HepG2 (cell line): Measurements from ENCODE around the gene PKMYT1. TPM values are rescaled to one million over a fixed set of nuclear protein-coding genes. Genes with fewer than 3 reads are reported as not detected.

ENCODE experiments used
- ATAC-seq: fragments of 200-7000 bp; cut with Tn5 transposase; 3 replicates; pipeline ENCODE4 v1.9.1; 2020; ENCODE audit warnings: mild to moderate bottlenecking, moderate library complexity
- BruUV-seq: library from RNA; stranded (reverse); fragments of 400-500 nt; replicated peaks from 2 replicates; lab custom pipeline; 2021; lab: Mats Ljungman, UMichigan
- CTCF ChIA-PET: fragments of 300-600 bp; formaldehyde crosslinking; extraction: SDS; loops from one replicate; lab custom pipeline; 2021; ENCODE audit warnings: low total read pairs, inconsistent platforms, low intra/inter-chr PET ratio; lab: Yijun Ruan, JAX
- POLR2A ChIA-PET: fragments of 350-600 bp; sonication (Branson Sonifier 250); formaldehyde crosslinking; loops from one replicate; lab custom pipeline; 2020; ENCODE audit warnings: antibody characterized with exemption, inconsistent platforms; lab: Yijun Ruan, JAX
- DNase-seq: peaks from one replicate; pipeline ENCODE4 v3.0.0-alpha.2; 2015; ENCODE audit warnings: low spot score
- FAIRE-seq: peaks from 3 replicates; lab custom pipeline; 2011; peaks lifted over from hg19 to GRCh38; lab: Jason Lieb, UNC
- H2AFZ ChIP-seq: one replicate; pipeline ENCODE4 v1.6.1; 2011; ENCODE audit warnings: low read length, inconsistent platforms
- H3K27ac ChIP-seq: fragments of 300-600 bp; 3 replicates; pipeline ENCODE4 v1.8.0; 2011; ENCODE audit warnings: mixed run types, mild to moderate bottlenecking, mixed read lengths, low read length, inconsistent platforms; ENCODE audit not compliant: insufficient read depth; ENCODE audit errors: extremely low read length
- H3K27me3 ChIP-seq, 2 experiments: fragments of 200-600 bp in 1 of 2; 2 replicates in 1 of 2; 3 replicates in 1 of 2; pipeline versions ENCODE4 v1.6.0 to v1.8.0; 2011; ENCODE audit warnings: low read length in 2 of 2, mild to moderate bottlenecking in 2 of 2, moderate library complexity in 2 of 2, inconsistent platforms in 1 of 2; ENCODE audit not compliant: insufficient read depth in 2 of 2, control insufficient read depth in 1 of 2
- H3K36me3 ChIP-seq, 2 experiments: fragments of 200-600 bp in 1 of 2; replicated peaks in 1 of 2; 2 replicates in 1 of 2; 3 replicates in 1 of 2; pipeline versions ENCODE4 v1.5.1 to v1.8.0; 2011; ENCODE audit warnings: low read length in 2 of 2, inconsistent platforms in 1 of 2; ENCODE audit not compliant: insufficient read depth in 2 of 2, control insufficient read depth in 1 of 2
- H3K4me1 ChIP-seq: 2 replicates; pipeline ENCODE4 v1.5.1; 2012; ENCODE audit warnings: low read length, inconsistent platforms; ENCODE audit not compliant: insufficient read depth
- H3K4me2 ChIP-seq: 2 replicates; pipeline ENCODE4 v1.6.0; 2011; ENCODE audit warnings: low read depth, low read length, inconsistent platforms
- H3K4me3 ChIP-seq, 3 experiments: fragments of 200-600 bp in 1 of 3; sonication (generic), shearing (Covaris generic) in 1 of 3; replicated peaks in 1 of 3; 2 replicates each; pipeline ENCODE4 v1.5.1; 2011 to 2016; ENCODE audit warnings: low read length in 3 of 3, inconsistent platforms in 2 of 3, low read depth in 2 of 3, mild to moderate bottlenecking in 2 of 3, control low read depth in 1 of 3, mixed read lengths in 1 of 3; ENCODE audit not compliant: insufficient read depth in 1 of 3
- H3K79me2 ChIP-seq: one replicate; pipeline ENCODE4 v1.6.1; 2011; ENCODE audit warnings: low read length, inconsistent platforms; ENCODE audit not compliant: insufficient read depth
- H3K9ac ChIP-seq: 2 replicates; pipeline ENCODE4 v1.6.0; 2011; ENCODE audit warnings: mild to moderate bottlenecking, low read depth, low read length, inconsistent platforms; ENCODE audit not compliant: insufficient read depth
- H3K9me3 ChIP-seq: 2 replicates; pipeline ENCODE4 v1.5.1; 2012; ENCODE audit warnings: mild to moderate bottlenecking, low read length
- H4K20me1 ChIP-seq: 2 replicates; pipeline ENCODE4 v1.6.0; 2011; ENCODE audit warnings: inconsistent platforms, mild to moderate bottlenecking, low read length, moderate library complexity; ENCODE audit not compliant: insufficient read depth
- BRCA1 ChIP-seq: sonication (generic); formaldehyde crosslinking; IDR thresholded peaks from 2 replicates; pipeline ENCODE4 v1.4.0; 2020; ENCODE audit warnings: missing genetic modification reagents
- ETV6 ChIP-seq: sonication (generic); formaldehyde crosslinking; conservative IDR thresholded peaks from 2 replicates; pipeline ENCODE4 v1.4.0; 2020; ENCODE audit warnings: missing genetic modification reagents
- GZF1 ChIP-seq: sonication (generic); formaldehyde crosslinking; IDR thresholded peaks from 2 replicates; pipeline ENCODE4 v1.5.1; 2020; ENCODE audit warnings: mild to moderate bottlenecking, missing genetic modification reagents
- KAT2B ChIP-seq: fragments of 150-350 bp; IDR thresholded peaks from 2 replicates; pipeline ENCODE4 v1.6.1; 2014; ENCODE audit warnings: low read depth, low read length, borderline replicate concordance
- MEIS2 ChIP-seq: sonication (generic); formaldehyde crosslinking; IDR thresholded peaks from 2 replicates; pipeline ENCODE4 v1.9.0; 2021; ENCODE audit warnings: mild to moderate bottlenecking, missing genetic modification reagents
- TCF7L2 ChIP-seq: IDR thresholded peaks from 2 replicates; pipeline ENCODE4 v1.6.1; 2011; ENCODE audit warnings: mild to moderate bottlenecking, low read depth, low read length, moderate library complexity
- ZNF441 ChIP-seq: sonication (generic); formaldehyde crosslinking; IDR thresholded peaks from 2 replicates; pipeline ENCODE4 v1.7.0; 2021; ENCODE audit warnings: missing genetic modification reagents, borderline replicate concordance
- ZNF652 ChIP-seq: IDR thresholded peaks from 2 replicates; pipeline ENCODE4 v1.6.1; 2016; ENCODE audit warnings: low read depth, borderline replicate concordance
- ZNF768 ChIP-seq: sonication (generic); formaldehyde crosslinking; IDR thresholded peaks from 2 replicates; pipeline ENCODE4 v1.4.0; 2020; ENCODE audit warnings: missing genetic modification reagents
- WGBS: methylation state at CpG from one replicate; pipeline ENCODE4 v1.1.6; 2017; ENCODE audit warnings: low lambda C conversion rate; 5-methylcytosine and 5-hydroxymethylcytosine counted together
- in situ Hi-C: cut with HindIII; loops from 2 replicates; pipeline ENCODE4 v1.10.0; 2017; ENCODE audit warnings: low pct_unique_long_range_greater_than_20kb; ENCODE audit not compliant: extremely low pct_ligation_motif_present
- intact Hi-C: fragments of 100-400 bp; cut with micrococcal nuclease; formaldehyde crosslinking; loops from one replicate; pipeline ENCODE4 v1.10.0; 2022; ENCODE audit not compliant: unreplicated experiment
- polyA plus RNA-seq, 8 experiments: library from polyadenylated mRNA; depleted of rRNA in 3 of 8; stranded (reverse) in 7 of 8; unstranded in 1 of 8; fragments of >200 nt; fragmentation: Illumina TruSeq in 4 of 8; extraction: Trizol in 4 of 8; gene quantifications; 2 replicates each; pipeline versions ENCODE4 v1.2.1 to v1.2.3, GENCODE V29; 2011 to 2016; ENCODE audit warnings: low read depth in 4 of 8, missing spikeins in 1 of 8, mixed read lengths in 1 of 8; ENCODE audit not compliant: insufficient read depth in 1 of 8
- total RNA-seq, 5 experiments: library from RNA; depleted of rRNA; stranded (reverse); fragments of >200 nt; fragmentation: Illumina TruSeq; extraction: Trizol; gene quantifications; 2 replicates each; pipeline ENCODE4 v1.2.3, GENCODE V29; 2016; ENCODE audit warnings: low read depth in 1 of 5
- TF ChIP-seq, protein P1 (sequence below): sonication (generic); formaldehyde crosslinking; IDR thresholded peaks from 2 replicates; pipeline ENCODE4 v1.4.0; 2020; ENCODE audit warnings: missing genetic modification reagents
- TF ChIP-seq, protein P2 (sequence below): sonication (generic); formaldehyde crosslinking; IDR thresholded peaks from 2 replicates; pipeline ENCODE4 v1.5.0; 2020; ENCODE audit warnings: missing genetic modification reagents, mild to moderate bottlenecking, borderline replicate concordance
- TF ChIP-seq, protein P3 (sequence below), 2 experiments: sonication (generic) in 1 of 2; formaldehyde crosslinking in 1 of 2; IDR thresholded peaks; 2 replicates each; pipeline versions ENCODE4 v1.4.0 to v1.6.1; 2018 to 2020; ENCODE audit warnings: missing genetic modification reagents in 2 of 2, borderline replicate concordance in 1 of 2, low read depth in 1 of 2, mild to moderate bottlenecking in 1 of 2, missing biosample characterization in 1 of 2
- TF ChIP-seq, protein P4 (sequence below): IDR thresholded peaks from 2 replicates; pipeline ENCODE4 v1.6.1; 2016; ENCODE audit warnings: low read depth, borderline replicate concordance

The PKMYT1 gene
- total and polyA plus RNA-seq, 2 of the 13 experiments (the other 11 are each of a cell fraction or from before 2014, with no cell fraction given): 7.0 to 27.8 TPM

DNA sequence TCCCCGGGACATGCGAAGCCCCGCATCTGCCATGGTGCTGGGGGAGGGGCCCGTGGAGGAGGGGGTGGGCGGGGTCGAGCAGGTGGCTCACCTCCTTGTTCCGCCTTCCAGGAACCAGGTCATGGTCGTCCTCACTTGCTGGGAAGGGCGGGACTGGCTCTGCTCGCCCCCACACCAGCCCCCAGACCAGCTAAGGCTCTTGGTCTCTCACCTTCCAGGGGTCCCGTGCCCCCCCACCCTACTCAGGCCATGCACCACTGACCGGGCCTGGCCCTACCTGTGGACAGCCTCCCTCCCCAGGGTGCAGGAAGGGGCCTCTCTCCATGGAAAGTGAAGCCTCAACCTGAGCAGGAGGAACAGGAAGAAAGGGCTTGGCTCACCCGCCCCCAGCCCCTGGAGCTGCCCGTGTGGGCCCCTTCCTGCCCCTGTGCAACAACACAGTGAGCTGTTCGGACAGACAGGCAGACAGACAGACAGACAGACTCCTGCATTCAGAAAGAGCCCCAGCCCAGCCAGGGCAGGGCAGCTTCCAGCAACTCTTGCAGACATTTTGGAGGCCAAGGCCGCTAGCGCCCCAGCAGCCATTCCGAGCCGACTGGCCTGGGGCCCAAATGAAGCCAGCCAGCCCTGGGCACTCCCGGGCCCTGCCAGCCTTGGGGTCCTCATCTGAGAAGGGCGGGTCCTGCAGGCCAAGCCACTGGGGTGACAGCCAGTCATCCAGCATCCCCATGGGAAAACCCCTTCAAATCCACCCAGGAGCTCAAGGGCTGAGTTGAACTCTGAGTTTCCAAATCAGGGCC is 24.3 kb downstream of the PKMYT1 start:
- Histone ChIP-seq H3K79me2 (no peaks in the 10 kb centered on the region), H3K36me3 (no peaks in the 10 kb centered on the region), H4K20me1 (no peaks in the 10 kb centered on the region), H3K27me3 (peaks cover 6 to 47% of the 10 kb centered on the region in 2 experiments), H3K27ac (no peak overlapping the region), H3K9ac (no peak overlapping the region), H2AFZ (no peak overlapping the region), H3K4me1 (peaks cover 13% of the 10 kb centered on the region), H3K9me3 (no peaks in the 10 kb centered on the region), H3K4me2 (no peak overlapping the region; the same call in 1 of the 2 replicates), H3K4me3 (no peak overlapping the region; a peak in 1 of 6 replicates)
- TF ChIP-seq ETV6 (CRISPR knock-in tag) (no peak), MEIS2 (no peak)
- TF ChIP-seq, protein P1, sequence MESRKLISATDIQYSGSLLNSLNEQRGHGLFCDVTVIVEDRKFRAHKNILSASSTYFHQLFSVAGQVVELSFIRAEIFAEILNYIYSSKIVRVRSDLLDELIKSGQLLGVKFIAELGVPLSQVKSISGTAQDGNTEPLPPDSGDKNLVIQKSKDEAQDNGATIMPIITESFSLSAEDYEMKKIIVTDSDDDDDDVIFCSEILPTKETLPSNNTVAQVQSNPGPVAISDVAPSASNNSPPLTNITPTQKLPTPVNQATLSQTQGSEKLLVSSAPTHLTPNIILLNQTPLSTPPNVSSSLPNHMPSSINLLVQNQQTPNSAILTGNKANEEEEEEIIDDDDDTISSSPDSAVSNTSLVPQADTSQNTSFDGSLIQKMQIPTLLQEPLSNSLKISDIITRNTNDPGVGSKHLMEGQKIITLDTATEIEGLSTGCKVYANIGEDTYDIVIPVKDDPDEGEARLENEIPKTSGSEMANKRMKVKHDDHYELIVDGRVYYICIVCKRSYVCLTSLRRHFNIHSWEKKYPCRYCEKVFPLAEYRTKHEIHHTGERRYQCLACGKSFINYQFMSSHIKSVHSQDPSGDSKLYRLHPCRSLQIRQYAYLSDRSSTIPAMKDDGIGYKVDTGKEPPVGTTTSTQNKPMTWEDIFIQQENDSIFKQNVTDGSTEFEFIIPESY: peak; percentile 31; the same call in 1 of the 2 replicates
- ATAC-seq: peak; percentile 12; the same call in 1 of the 3 replicates
- in situ Hi-C loops (no loop called here), intact Hi-C loops (no loop called here)
- no peak for DNase-seq
- WGBS: 0% methylated on average over 2 of the region's 21 CpGs
- FAIRE-seq: no peak
- ChIA-PET CTCF (no interaction called here), POLR2A (no interaction called here)
- no TSS peak for BruUV-seq

DNA sequence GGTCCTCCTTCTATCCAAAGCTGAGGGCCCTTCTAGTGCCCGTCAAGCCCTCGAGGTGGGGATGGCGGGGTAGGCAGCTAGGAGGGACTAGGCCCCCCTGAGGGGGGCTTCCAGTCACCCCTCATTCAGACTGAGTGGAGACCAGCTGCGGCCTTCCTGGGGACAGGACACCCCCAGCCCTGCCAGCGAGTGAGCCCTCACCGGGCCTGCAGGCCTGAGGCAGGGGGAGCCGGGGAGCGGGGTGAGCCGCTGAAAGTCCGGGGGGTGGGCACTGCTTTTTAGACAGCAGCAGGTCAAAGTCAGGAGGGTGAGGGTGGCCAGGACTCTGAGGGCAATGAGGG is 24.8 kb downstream of the PKMYT1 start:
- no peak overlapping the region for H3K9ac ChIP-seq
- TF ChIP-seq KAT2B (no peak), ZNF768 (CRISPR knock-in tag) (no peak), TCF7L2 (no peak), GZF1 (no peak), ZNF652 (CRISPR knock-in tag) (no peak), ZNF441 (no peak), BRCA1 (CRISPR knock-in tag) (no peak)
- TF ChIP-seq, protein P2, sequence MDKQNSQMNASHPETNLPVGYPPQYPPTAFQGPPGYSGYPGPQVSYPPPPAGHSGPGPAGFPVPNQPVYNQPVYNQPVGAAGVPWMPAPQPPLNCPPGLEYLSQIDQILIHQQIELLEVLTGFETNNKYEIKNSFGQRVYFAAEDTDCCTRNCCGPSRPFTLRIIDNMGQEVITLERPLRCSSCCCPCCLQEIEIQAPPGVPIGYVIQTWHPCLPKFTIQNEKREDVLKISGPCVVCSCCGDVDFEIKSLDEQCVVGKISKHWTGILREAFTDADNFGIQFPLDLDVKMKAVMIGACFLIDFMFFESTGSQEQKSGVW (CRISPR knock-in tag): no peak
- TF ChIP-seq, protein P3, sequence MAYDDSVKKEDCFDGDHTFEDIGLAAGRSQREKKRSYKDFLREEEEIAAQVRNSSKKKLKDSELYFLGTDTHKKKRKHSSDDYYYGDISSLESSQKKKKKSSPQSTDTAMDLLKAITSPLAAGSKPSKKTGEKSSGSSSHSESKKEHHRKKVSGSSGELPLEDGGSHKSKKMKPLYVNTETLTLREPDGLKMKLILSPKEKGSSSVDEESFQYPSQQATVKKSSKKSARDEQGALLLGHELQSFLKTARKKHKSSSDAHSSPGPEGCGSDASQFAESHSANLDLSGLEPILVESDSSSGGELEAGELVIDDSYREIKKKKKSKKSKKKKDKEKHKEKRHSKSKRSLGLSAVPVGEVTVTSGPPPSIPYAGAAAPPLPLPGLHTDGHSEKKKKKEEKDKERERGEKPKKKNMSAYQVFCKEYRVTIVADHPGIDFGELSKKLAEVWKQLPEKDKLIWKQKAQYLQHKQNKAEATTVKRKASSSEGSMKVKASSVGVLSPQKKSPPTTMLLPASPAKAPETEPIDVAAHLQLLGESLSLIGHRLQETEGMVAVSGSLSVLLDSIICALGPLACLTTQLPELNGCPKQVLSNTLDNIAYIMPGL (CRISPR knock-in tag; IDR thresholded peaks at IDR 0.05; ENCODE audit: borderline replicate concordance in 1 of 2, low read depth in 1 of 2): no peak
- TF ChIP-seq, protein P4, sequence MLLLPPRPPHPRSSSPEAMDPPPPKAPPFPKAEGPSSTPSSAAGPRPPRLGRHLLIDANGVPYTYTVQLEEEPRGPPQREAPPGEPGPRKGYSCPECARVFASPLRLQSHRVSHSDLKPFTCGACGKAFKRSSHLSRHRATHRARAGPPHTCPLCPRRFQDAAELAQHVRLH (CRISPR knock-in tag): no peak

More for the DNA sequence above, 24.8 kb downstream of the PKMYT1 start:
- Histone ChIP-seq H4K20me1 (no peaks in the 10 kb centered on the region), H3K36me3 (no peaks in the 10 kb centered on the region), H3K27ac (no peak overlapping the region), H2AFZ (no peak overlapping the region), H3K4me3 (no peak overlapping the region; a peak in 1 of 6 replicates), H3K4me2 (no peak overlapping the region), H3K9me3 (no peaks in the 10 kb centered on the region), H3K79me2 (no peaks in the 10 kb centered on the region), H3K4me1 (peaks cover 13% of the 10 kb centered on the region), H3K27me3 (peaks cover 6 to 47% of the 10 kb centered on the region in 2 experiments)
- CTCF ChIA-PET: no interaction called here
- DNase-seq: no peak
- POLR2A ChIA-PET: no interaction called here
- intact Hi-C loops: no loop called here
- ATAC-seq: no peak
- no peak for FAIRE-seq
- in situ Hi-C loops: no loop called here
- no TSS peak for BruUV-seq
- WGBS: no CpG with 5 or more reads among the region's 10 CpGs
